ENCODE data around the gene HEATR1. TPM values are rescaled to one million over a fixed set of nuclear protein-coding genes. Genes with fewer than 3 reads are reported as not detected.

HEATR1 gene
- polyA plus RNA-seq, 1 experiment = 24.9 TPM

GRCh38 chr1:236552096-236552495, 52.2 kb downstream of the HEATR1 start:
- H3K9me3 ChIP-seq (ENCODE audit: control insufficient read depth, insufficient read depth, low read length) = no peaks in the 10 kb centered on the region
- CTCF ChIA-PET = interaction anchor here (0.6 to 1.1 kb wide), 2 partner anchors 63 to 450 kb away, joined by 3 read pairs; no protein-coding TSS in a partner anchor
- DNase-seq (ENCODE audit: low read depth, low spot score) = no peak
- no peak overlapping the region for H3K27ac ChIP-seq (ENCODE audit: low read depth, low read length)
- H3K4me3 ChIP-seq (ENCODE audit: low read depth, low read length) = no peak overlapping the region
- no peak for TF ChIP-seq CTCF (IDR thresholded peaks at IDR 0.05; ENCODE audit: low read depth, low read length)
- no peaks in the 10 kb centered on the region for H3K27me3 ChIP-seq (ENCODE audit: control insufficient read depth, insufficient read depth, low read length)
- POLR2A ChIA-PET = no interaction called here

- no peaks in the 10 kb centered on the region for H3K9me3 ChIP-seq (ENCODE audit: control insufficient read depth, insufficient read depth, low read length)
- DNase-seq (ENCODE audit: low read depth, low spot score) = no peak
- CTCF ChIA-PET = interaction anchor here (0.6 to 1.1 kb wide), 2 partner anchors 62 to 449 kb away, joined by 3 read pairs; no protein-coding TSS in a partner anchor
- H3K4me3 ChIP-seq (ENCODE audit: low read depth, low read length) = no peak overlapping the region
- POLR2A ChIA-PET = no interaction called here
- no peak for TF ChIP-seq CTCF (IDR thresholded peaks at IDR 0.05; ENCODE audit: low read depth, low read length)
- no peaks in the 10 kb centered on the region for H3K27me3 ChIP-seq (ENCODE audit: control insufficient read depth, insufficient read depth, low read length)
- no peak overlapping the region for H3K27ac ChIP-seq (ENCODE audit: low read depth, low read length)
Measured at GRCh38 chr1:236550961-236551851, 53.1 kb downstream of the HEATR1 start.

GRCh38 chr1:236548452-236548851, 55.9 kb downstream of the HEATR1 start:
- no peak for TF ChIP-seq CTCF (IDR thresholded peaks at IDR 0.05; ENCODE audit: low read depth, low read length)
- no peaks in the 10 kb centered on the region for H3K27me3 ChIP-seq (ENCODE audit: control insufficient read depth, insufficient read depth, low read length)
- H3K27ac ChIP-seq (ENCODE audit: low read depth, low read length) = no peak overlapping the region
- ChIA-PET POLR2A (no interaction called here), CTCF (no interaction called here)
- no peak for DNase-seq (ENCODE audit: low read depth, low spot score)
- H3K9me3 ChIP-seq (ENCODE audit: control insufficient read depth, insufficient read depth, low read length) = no peaks in the 10 kb centered on the region
- H3K4me3 ChIP-seq (ENCODE audit: low read depth, low read length) = no peak overlapping the region

GRCh38 chr1:236545621-236546169, 58.6 kb downstream of the HEATR1 start:
- DNase-seq (ENCODE audit: low read depth, low spot score) = no peak
- no peak overlapping the region for H3K27ac ChIP-seq (ENCODE audit: low read depth, low read length)
- POLR2A ChIA-PET = no interaction called here
- no peaks in the 10 kb centered on the region for H3K9me3 ChIP-seq (ENCODE audit: control insufficient read depth, insufficient read depth, low read length)
- H3K27me3 ChIP-seq (ENCODE audit: control insufficient read depth, insufficient read depth, low read length) = no peaks in the 10 kb centered on the region
- no peak for TF ChIP-seq CTCF (IDR thresholded peaks at IDR 0.05; ENCODE audit: low read depth, low read length)
- CTCF ChIA-PET = no interaction called here
- H3K4me3 ChIP-seq (ENCODE audit: low read depth, low read length) = no peak overlapping the region

- no peak for DNase-seq (ENCODE audit: low read depth, low spot score)
- no peak for TF ChIP-seq CTCF (IDR thresholded peaks at IDR 0.05; ENCODE audit: low read depth, low read length)
- Histone ChIP-seq H3K27me3 (ENCODE audit: control insufficient read depth, insufficient read depth, low read length) (no peaks in the 10 kb centered on the region), H3K27ac (ENCODE audit: low read depth, low read length) (no peak overlapping the region), H3K4me3 (ENCODE audit: low read depth, low read length) (no peak overlapping the region), H3K9me3 (ENCODE audit: control insufficient read depth, insufficient read depth, low read length) (no peaks in the 10 kb centered on the region)
- CTCF ChIA-PET = no interaction called here
- POLR2A ChIA-PET = no interaction called here
Measured at GRCh38 chr1:236543065-236543669, 61.1 kb downstream of the HEATR1 start.
